Measurements from ENCODE around the gene FAM120A.
"Not testable (repeated sequence)": the region's sequence is repeated elsewhere in the genome, so short reads cannot be mapped to it uniquely, and the experiment has no call there.

The FAM120A gene

GRCh38 chr9:93475108-93475507 is 23.6 kb downstream of the FAM120A start:
- DNase-seq: no peak

DNA sequence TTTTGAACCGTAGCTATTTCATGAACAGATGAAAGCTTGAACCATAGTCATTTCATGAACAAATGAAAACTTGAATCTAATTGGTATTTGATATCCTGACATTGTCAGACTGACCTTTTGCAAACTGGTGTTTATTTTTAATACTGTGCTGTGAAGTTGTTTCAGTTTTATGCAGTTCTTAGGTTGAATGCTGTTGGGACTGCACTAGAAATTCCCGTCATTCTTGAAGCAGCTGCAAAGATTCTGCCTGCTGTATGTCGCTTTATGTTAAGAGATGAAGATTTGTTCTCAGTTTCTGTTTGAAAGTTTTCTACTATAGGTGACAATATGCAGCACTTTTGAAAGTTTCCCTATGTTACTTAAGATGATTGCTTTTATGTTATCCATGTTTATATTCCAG is 24.4 kb downstream of the FAM120A start:
- no peak for DNase-seq

DNA sequence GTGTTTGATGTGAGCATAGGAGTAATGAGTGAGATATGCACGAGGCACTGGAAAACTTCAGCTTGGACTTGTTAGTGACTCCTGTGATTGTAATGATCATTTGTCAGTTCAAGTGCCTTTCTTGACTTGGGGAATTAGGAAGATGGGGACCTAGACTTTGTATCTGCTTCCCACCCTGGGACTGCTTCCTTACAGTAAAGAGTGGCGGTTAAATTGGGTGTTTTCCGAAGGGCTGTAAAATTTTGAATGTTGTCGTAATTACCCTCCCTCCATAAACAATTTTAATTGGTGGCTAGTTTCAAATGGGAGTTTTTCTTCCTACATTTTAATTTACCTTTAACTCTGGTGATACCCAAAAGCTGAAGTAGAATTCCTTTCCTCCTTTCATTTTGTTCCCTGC is 25.4 kb downstream of the FAM120A start:
- DNase-seq: no peak

DNA sequence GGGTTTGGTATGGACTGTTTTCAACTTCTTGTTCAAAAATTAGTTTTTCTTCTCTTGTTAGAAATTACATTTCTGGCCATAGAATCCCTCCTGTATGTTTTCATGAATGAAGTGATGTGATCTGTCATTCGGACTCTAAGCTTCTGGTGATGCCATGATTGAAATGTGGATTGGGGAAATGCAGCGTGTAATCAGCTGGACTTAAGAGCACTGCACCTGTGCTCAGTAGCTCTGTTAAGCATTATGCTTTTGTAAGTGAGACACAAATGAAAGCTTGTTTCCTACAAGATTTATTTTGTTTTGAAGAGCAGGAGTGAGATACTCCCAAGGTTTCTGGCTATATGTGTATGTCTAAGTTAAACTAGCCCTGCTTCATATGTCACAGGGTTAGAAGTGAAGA is 25.9 kb downstream of the FAM120A start:
- no peak for DNase-seq

- no peak for DNase-seq
These were observed 28.2 kb downstream of the FAM120A start for GRCh38 chr9:93479726-93480125.

DNA sequence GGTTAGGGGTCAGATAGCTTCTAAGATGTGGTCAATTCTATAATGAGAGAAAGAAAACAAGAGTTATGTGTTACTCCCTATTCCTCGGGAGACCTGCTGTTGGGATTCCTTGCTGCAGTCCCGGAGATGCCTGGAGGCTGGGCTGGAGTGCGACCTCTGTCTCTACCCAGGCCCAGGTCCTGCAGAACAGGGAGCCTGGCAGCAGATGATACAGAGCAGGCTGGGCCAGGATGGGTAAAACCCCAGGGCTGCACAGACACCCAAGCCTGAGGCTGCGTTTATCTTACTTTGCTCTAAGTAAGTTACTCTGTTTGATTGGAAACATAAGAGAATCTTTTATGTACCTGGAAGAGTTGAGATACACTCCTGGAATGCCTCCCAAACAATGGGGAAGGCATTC is 28.8 kb downstream of the FAM120A start:
- no peak for DNase-seq

GRCh38 chr9:93480728-93481324 is 29.3 kb downstream of the FAM120A start:
- DNase-seq: no peak

- DNase-seq: no peak
These were observed 32.0 kb downstream of the FAM120A start for GRCh38 chr9:93483497-93483896.

- no peak for DNase-seq
These were observed 34.8 kb downstream of the FAM120A start for GRCh38 chr9:93486268-93486667.

GRCh38 chr9:93488244-93488643 is 36.8 kb downstream of the FAM120A start:
- DNase-seq: no peak

DNA sequence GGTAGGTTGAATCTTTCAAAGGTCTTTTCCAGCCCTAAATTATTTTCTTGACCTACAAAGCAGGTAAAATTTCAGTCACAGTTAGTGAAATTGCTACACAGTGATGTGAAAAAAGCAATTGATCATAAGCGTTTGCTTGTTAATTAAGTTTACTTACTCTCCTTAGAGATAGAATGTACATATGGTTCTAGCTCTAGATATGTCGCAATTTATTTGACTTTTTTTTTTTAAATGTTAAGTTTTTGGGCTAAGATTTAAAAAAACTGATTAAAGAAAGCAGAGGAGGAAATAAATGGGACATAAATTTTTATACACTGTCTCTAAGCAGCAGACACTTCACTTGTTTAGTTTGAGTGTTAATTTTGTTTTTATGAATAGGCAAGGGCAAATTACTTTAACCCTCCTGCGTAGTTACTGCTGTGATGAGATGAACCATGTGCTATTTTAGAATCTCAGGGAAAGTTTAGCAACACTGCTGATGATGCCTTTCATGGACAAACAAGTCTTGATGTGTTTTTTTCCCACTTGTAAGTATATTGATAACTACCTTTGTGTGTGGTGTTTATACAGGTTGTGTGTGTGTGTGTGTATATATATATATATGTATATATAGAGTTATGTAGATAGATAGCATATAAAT is 40.2 kb downstream of the FAM120A start:
- DNase-seq: no peak

- no peak for DNase-seq
These were observed 40.8 kb downstream of the FAM120A start for GRCh38 chr9:93492327-93492726.

DNA sequence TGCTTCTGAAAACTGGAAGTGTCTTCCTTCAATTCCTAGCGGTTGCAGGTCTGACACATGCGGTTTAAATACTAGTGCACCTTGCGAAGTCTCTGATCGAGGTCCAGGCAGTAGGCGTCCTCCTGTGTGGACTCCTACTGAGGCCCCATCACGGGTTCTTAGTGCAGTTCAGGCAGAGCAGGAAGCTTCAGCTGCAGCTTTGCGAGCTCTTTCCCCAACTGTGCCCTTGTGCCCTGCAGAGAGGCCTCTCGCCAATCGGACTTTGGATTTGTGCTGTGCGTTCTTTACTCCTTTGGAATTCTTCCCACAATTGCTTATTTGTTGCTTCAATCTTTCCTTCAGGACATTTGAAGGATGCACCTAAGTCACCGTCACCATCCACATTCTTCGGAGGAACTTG is 42.5 kb downstream of the FAM120A start:
- no peak for DNase-seq

- no peak for DNase-seq
These were observed 44.8 kb downstream of the FAM120A start for GRCh38 chr9:93496285-93496684.

GRCh38 chr9:93500571-93501298 is 49.2 kb downstream of the FAM120A start:
- no peak for DNase-seq

GRCh38 chr9:93501406-93501805 is 49.9 kb downstream of the FAM120A start:
- no peak for DNase-seq

GRCh38 chr9:93503381-93503780 is 51.9 kb downstream of the FAM120A start:
- DNase-seq: no peak

DNA sequence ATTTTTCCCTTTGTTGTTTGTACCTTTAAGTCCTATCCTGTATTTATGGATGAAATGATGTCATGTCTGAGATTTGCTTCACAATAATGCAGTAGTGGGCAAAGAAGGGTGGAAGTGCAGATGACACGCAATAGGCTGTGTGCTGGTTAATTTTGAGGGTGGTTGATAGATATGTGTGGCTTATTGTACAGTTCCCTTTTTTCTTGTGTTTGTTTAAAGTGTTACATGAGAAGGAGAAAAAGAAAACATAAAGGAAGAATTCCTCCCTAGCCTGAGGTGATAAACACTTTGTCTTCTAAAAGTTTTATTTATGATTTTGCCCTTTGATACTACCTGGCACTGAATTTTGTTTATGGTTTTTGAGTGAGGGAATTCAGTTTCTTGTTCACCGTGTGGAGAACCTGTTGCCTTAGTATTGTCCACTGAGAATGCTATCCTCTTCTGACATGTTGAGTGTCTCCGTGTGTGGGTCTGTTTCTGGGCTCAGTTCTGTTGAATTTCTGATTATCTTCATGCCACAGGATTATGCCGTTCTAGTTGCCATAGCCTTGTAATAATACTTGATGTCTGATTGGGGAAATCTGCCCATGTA is 54.2 kb downstream of the FAM120A start:
- DNase-seq: no peak

DNA sequence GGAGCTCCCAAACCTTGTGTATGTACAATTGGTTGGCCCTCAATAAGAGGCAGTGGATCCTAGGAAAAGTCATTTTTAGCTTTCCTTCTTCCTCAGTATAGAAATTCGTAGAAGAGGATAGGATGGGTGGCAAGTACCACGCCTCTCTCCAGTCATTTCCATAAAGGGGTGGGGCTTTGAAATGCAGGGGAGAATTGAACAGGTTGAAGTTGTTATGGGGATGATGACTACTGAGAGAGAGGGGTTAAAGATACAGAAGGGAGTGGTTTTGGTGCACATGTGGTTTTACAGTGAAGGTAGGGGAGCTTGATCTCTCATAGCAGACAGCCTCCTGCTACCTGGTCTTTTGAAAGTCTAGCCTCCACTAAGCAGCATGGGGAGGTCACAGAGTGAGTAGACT is 56.3 kb downstream of the FAM120A start:
- DNase-seq: no peak

DNA sequence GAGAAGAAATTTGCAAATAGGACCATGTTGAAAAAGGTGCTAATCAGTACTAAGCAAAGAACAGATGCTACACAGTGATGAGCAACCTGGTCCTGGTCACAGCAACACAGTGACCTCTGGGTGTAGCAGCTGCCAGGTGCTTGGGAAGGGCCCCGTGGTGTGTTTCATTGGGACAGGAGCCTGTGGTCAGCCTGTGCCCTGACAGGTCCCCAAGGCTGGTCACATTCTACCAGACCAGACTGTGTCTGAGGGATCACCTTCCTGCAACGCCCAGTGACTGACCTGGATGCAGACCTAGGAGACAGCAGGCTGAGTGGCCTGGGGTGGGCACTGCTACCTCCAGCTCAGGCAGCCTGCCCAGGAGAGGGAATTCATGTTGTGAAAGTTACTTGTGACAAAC is 56.7 kb downstream of the FAM120A start:
- no peak for DNase-seq

DNA sequence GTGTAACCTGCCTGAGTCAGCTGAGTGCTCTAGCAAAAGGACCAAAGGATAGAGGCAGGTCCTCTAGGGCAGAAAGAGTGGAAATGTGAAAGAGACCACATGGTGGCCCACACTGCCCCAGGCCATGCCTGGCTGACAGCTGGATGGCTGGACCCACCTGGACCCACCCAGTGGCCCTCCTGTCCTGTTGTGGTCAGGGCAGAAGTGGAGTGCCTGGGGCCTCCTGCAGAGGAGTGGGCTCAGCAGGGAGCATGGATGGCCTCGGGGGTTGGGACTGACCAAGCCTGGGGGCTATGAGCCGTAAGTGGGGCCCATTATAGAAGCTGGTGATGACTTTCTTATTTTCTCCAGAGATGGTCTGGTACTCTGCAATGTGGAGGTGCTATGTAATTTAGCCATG is 57.6 kb downstream of the FAM120A start:
- no peak for DNase-seq

GRCh38 chr9:93510041-93510440 is 58.6 kb downstream of the FAM120A start:
- no peak for DNase-seq

GRCh38 chr9:93511228-93511627 is 59.7 kb downstream of the FAM120A start:
- DNase-seq: not testable (repeated sequence)

DNA sequence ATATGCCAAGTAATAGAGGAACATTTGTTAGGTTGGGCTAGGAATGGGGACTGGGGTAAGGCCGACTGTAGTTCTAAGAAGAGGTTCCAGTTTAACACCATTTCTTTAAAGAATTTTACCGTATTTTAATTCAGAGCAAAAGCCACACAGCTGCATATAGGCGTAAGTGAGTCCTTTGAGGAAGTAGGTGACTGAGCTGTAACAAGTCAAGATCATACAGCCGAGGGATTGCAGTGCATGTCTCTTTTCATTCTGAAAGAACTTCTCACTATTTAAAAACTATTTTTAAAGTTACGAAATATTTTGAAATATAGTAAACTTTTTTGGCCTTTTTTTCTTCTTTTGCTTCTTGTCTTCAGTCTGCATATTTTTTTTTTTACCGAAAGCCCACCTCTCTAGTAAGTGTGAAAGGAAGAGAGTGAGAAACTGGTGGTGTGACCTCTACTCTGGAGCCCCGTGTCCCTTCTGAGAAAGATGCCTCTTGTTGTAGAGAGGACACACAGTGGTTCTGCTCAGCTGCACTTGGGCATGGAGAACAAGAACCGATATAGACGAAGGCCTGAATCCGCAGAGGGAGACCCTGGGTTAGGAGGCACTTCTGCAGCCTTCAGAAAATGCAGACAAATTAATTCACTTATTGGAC is 60.8 kb downstream of the FAM120A start:
- not testable (repeated sequence) for DNase-seq

Data from NCI-H446 treated with DMSO at 0.1 percent for 48 hours (cell line).